ENCODE measurements around the gene NEUROD4. TPM values are rescaled to one million over a fixed set of nuclear protein-coding genes. Genes with fewer than 3 reads are reported as not detected.

Gene NEUROD4
- total and polyA plus RNA-seq, 10 of the 15 experiments (the other 5 are each of a cell fraction or from before 2014, with no cell fraction given), result 0.06 TPM; not detected in 9

DNA sequence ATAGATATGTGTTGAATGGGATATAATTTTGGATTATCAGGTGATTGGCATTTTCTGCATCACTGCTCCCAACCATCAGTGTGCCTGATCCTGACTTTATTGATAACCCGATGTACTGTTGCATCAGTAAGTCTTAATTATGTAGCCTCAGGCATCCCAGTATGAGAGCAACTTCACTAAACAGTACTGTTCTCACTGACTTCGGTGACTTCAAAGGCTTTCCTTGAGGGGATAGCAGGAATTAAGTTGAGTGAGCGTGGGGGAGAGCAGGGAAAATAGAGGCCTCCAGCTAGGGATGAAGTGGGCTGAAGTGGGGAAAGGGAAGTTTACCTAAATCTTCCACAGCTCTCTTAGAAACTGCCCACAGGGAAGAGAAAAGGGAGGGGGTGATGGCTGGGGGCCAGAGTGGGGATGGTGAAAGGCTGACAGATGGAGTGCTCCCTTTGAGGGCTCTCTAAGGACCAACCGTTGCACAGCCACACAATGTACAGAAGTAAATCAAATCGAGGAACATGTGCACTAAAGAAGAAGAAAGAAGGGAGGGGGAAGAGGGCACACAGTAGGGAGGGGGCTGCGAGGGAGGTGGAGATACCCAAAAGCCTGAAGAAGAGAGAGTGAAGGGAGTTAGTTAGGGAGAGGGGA lies 10.7 kb upstream of the NEUROD4 start:
- 45% methylated on average over 6 of the region's 6 CpGs for WGBS (ENCODE audit: insufficient coverage, insufficient replicate concordance, low lambda C conversion rate, missing lambda C conversion rate)

GRCh38 chr12:55017416-55017925 lies 2.3 kb upstream of the NEUROD4 start:
- Histone ChIP-seq H3K27ac (ENCODE audit: control insufficient read depth, insufficient read depth) (no peak overlapping the region), H3K36me3 (ENCODE audit: control insufficient read depth in 2 of 2, insufficient read depth in 2 of 2, low read length in 1 of 2) (no peaks in the 10 kb centered on the region), H2AFZ (ENCODE audit: control insufficient read depth, low read depth, low read length) (no peak overlapping the region), H3K4me1 (ENCODE audit: control insufficient read depth, insufficient read depth, low read length) (no peaks in the 10 kb centered on the region), H3K27me3 (replicated peaks in 1 of 2; ENCODE audit: control insufficient read depth in 2 of 2, insufficient read depth in 2 of 2, low read length in 1 of 2) (no peaks in the 10 kb centered on the region; a peak in 1 of 4 replicates), H3K4me2 (ENCODE audit: control insufficient read depth, insufficient read depth) (no peak overlapping the region), H3K9me3 (replicated peaks; ENCODE audit: control insufficient read depth, insufficient read depth, low read length) (no peaks in the 10 kb centered on the region; the same call in 2 of the 3 replicates), H3K4me3 (no peak overlapping the region), H3K79me2 (ENCODE audit: control insufficient read depth, insufficient read depth, low read length) (no peaks in the 10 kb centered on the region), H3K9ac (ENCODE audit: control insufficient read depth, insufficient read depth, low read length) (no peak overlapping the region), H4K20me1 (ENCODE audit: control insufficient read depth, insufficient read depth) (no peaks in the 10 kb centered on the region)
- in situ Hi-C loops (cut with MboI) (no loop called here), intact Hi-C loops (cut with micrococcal nuclease; ENCODE audit: unreplicated experiment) (no loop called here)
- DNase-seq (ENCODE audit: low read depth, low spot score) (no peak), FAIRE-seq (no peak), ATAC-seq (no peak)
- no TSS peak for BruUV-seq (replicated peaks)
- POLR2A ChIA-PET, result no interaction called here
- RAD21 ChIA-PET (ENCODE audit: unreplicated experiment), result interaction anchor here (1.4 kb wide), 1 partner anchor 25 kb away, joined by 3 read pairs; no protein-coding TSS in a partner anchor
- CTCF ChIA-PET, result interaction anchor here (0.7 to 1.7 kb wide), 2 partner anchors 15 to 24 kb away, joined by 3 to 11 read pairs; no protein-coding TSS in a partner anchor
- 0% methylated on average over 3 of the region's 3 CpGs for WGBS (ENCODE audit: insufficient coverage, insufficient replicate concordance, low lambda C conversion rate, missing lambda C conversion rate)
- TF ChIP-seq, protein P1, sequence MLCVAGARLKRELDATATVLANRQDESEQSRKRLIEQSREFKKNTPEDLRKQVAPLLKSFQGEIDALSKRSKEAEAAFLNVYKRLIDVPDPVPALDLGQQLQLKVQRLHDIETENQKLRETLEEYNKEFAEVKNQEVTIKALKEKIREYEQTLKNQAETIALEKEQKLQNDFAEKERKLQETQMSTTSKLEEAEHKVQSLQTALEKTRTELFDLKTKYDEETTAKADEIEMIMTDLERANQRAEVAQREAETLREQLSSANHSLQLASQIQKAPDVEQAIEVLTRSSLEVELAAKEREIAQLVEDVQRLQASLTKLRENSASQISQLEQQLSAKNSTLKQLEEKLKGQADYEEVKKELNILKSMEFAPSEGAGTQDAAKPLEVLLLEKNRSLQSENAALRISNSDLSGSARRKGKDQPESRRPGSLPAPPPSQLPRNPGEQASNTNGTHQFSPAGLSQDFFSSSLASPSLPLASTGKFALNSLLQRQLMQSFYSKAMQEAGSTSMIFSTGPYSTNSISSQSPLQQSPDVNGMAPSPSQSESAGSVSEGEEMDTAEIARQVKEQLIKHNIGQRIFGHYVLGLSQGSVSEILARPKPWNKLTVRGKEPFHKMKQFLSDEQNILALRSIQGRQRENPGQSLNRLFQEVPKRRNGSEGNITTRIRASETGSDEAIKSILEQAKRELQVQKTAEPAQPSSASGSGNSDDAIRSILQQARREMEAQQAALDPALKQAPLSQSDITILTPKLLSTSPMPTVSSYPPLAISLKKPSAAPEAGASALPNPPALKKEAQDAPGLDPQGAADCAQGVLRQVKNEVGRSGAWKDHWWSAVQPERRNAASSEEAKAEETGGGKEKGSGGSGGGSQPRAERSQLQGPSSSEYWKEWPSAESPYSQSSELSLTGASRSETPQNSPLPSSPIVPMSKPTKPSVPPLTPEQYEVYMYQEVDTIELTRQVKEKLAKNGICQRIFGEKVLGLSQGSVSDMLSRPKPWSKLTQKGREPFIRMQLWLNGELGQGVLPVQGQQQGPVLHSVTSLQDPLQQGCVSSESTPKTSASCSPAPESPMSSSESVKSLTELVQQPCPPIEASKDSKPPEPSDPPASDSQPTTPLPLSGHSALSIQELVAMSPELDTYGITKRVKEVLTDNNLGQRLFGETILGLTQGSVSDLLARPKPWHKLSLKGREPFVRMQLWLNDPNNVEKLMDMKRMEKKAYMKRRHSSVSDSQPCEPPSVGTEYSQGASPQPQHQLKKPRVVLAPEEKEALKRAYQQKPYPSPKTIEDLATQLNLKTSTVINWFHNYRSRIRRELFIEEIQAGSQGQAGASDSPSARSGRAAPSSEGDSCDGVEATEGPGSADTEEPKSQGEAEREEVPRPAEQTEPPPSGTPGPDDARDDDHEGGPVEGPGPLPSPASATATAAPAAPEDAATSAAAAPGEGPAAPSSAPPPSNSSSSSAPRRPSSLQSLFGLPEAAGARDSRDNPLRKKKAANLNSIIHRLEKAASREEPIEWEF (IDR thresholded peaks at IDR 0.05; ENCODE audit: insufficient replicate concordance, low read depth, low read length), result no peak
- SMC1A ChIA-PET (ENCODE audit: uncharacterized antibody, unreplicated experiment), result interaction anchor here (1.1 to 2.8 kb wide), 3 partner anchors 15 to 268 kb away, joined by 3 to 10 read pairs (median 3); no protein-coding TSS in a partner anchor

More for the DNA sequence above, 10.7 kb upstream of the NEUROD4 start:
- RAD21 ChIA-PET (ENCODE audit: unreplicated experiment), result interaction anchor here (1.1 kb wide), 1 partner anchor 15 kb away, joined by 3 read pairs; no protein-coding TSS in a partner anchor
- no peaks in the 10 kb centered on the region for H3K27me3 ChIP-seq (replicated peaks in 1 of 2; ENCODE audit: control insufficient read depth in 2 of 2, insufficient read depth in 2 of 2, low read length in 1 of 2)
- no peaks in the 10 kb centered on the region for H3K36me3 ChIP-seq (ENCODE audit: control insufficient read depth in 2 of 2, insufficient read depth in 2 of 2, low read length in 1 of 2)
- ATAC-seq (no peak), FAIRE-seq (no peak), DNase-seq (ENCODE audit: low read depth, low spot score) (no peak)
- no peaks in the 10 kb centered on the region for H4K20me1 ChIP-seq (ENCODE audit: control insufficient read depth, insufficient read depth)
- POLR2A ChIA-PET, result no interaction called here
- no peak overlapping the region for H3K4me2 ChIP-seq (ENCODE audit: control insufficient read depth, insufficient read depth)
- CTCF ChIA-PET, result interaction anchor here (1.0 to 3.5 kb wide), 5 partner anchors 14 to 63 kb away, joined by 5 to 16 read pairs (median 6); no protein-coding TSS in a partner anchor
- H3K9me3 ChIP-seq (replicated peaks; ENCODE audit: control insufficient read depth, insufficient read depth, low read length), result peaks cover 1% of the 10 kb centered on the region; the same call in 1 of the 3 replicates
- no peak overlapping the region for H3K9ac ChIP-seq (ENCODE audit: control insufficient read depth, insufficient read depth, low read length)
- no peaks in the 10 kb centered on the region for H3K4me1 ChIP-seq (ENCODE audit: control insufficient read depth, insufficient read depth, low read length)
- no TSS peak for BruUV-seq (replicated peaks)
- intact Hi-C loops (cut with micrococcal nuclease; ENCODE audit: unreplicated experiment), result no loop called here
- H3K4me3 ChIP-seq, result no peak overlapping the region
- H3K79me2 ChIP-seq (ENCODE audit: control insufficient read depth, insufficient read depth, low read length), result no peaks in the 10 kb centered on the region
- SMC1A ChIA-PET (ENCODE audit: uncharacterized antibody, unreplicated experiment), result interaction anchor here (1.2 to 2.2 kb wide), 3 partner anchors 12 to 16 kb away, joined by 3 to 5 read pairs (median 5); no protein-coding TSS in a partner anchor
- no peak overlapping the region for H3K27ac ChIP-seq (ENCODE audit: control insufficient read depth, insufficient read depth)
- in situ Hi-C loops (cut with MboI), result no loop called here
- TF ChIP-seq CEBPB (IDR thresholded peaks at IDR 0.05; ENCODE audit: borderline replicate concordance in 1 of 2, low read depth in 2 of 2, low read length in 2 of 2) (no peak), RAD51 (IDR thresholded peaks at IDR 0.05) (no peak), TCF12 (IDR thresholded peaks at IDR 0.05; ENCODE audit: low read depth, low read length) (no peak), HDAC2 (IDR thresholded peaks at IDR 0.05) (no peak)
- TF ChIP-seq, protein P2, sequence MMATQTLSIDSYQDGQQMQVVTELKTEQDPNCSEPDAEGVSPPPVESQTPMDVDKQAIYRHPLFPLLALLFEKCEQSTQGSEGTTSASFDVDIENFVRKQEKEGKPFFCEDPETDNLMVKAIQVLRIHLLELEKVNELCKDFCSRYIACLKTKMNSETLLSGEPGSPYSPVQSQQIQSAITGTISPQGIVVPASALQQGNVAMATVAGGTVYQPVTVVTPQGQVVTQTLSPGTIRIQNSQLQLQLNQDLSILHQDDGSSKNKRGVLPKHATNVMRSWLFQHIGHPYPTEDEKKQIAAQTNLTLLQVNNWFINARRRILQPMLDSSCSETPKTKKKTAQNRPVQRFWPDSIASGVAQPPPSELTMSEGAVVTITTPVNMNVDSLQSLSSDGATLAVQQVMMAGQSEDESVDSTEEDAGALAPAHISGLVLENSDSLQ (IDR thresholded peaks at IDR 0.05), result no peak
- H2AFZ ChIP-seq (ENCODE audit: control insufficient read depth, low read depth, low read length), result no peak overlapping the region

Measured in GM12878 (cell line).